ENCODE measurements around the gene YIPF1. TPM values are rescaled to one million over a fixed set of nuclear protein-coding genes. Genes with fewer than 3 reads are reported as not detected.

The YIPF1 gene
- total RNA-seq, 1 experiment from 2014 or later: 21.9 TPM

DNA sequence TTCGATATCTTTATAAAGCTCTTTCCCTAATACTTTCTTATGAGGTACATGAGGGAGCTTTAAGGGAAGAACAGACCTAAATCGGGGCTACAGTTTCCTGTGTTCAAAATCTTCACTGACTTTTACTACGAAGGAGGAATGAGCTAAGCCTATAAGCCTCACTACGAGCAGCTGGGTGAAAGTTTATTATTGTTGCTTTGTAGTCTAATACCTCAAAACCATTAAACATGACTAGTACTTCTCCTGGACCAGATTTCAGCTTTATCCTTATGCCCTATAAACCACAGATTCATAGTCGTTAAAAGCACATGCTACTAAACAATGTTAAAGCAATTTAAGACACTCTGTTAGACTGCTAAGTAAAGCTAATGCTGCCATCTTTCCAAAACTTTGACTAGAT lies 81.7 kb downstream of the YIPF1 start:
- H3K36me3 Mint-ChIP-seq: peaks cover 64% of the 10 kb centered on the region
- no peak for TF ChIP-seq TEAD1 (CRISPR knock-in tag; IDR thresholded peaks at IDR 0.05)
- no peak for TF ChIP-seq TEAD4 (CRISPR knock-in tag; IDR thresholded peaks at IDR 0.05)
- TF ChIP-seq, protein P1, sequence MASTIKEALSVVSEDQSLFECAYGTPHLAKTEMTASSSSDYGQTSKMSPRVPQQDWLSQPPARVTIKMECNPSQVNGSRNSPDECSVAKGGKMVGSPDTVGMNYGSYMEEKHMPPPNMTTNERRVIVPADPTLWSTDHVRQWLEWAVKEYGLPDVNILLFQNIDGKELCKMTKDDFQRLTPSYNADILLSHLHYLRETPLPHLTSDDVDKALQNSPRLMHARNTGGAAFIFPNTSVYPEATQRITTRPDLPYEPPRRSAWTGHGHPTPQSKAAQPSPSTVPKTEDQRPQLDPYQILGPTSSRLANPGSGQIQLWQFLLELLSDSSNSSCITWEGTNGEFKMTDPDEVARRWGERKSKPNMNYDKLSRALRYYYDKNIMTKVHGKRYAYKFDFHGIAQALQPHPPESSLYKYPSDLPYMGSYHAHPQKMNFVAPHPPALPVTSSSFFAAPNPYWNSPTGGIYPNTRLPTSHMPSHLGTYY (CRISPR knock-in tag; IDR thresholded peaks at IDR 0.05): no peak
- no peak for TF ChIP-seq ZNF138 (CRISPR knock-in tag; conservative IDR thresholded peaks at IDR 0.05)
- TF ChIP-seq, protein P2, sequence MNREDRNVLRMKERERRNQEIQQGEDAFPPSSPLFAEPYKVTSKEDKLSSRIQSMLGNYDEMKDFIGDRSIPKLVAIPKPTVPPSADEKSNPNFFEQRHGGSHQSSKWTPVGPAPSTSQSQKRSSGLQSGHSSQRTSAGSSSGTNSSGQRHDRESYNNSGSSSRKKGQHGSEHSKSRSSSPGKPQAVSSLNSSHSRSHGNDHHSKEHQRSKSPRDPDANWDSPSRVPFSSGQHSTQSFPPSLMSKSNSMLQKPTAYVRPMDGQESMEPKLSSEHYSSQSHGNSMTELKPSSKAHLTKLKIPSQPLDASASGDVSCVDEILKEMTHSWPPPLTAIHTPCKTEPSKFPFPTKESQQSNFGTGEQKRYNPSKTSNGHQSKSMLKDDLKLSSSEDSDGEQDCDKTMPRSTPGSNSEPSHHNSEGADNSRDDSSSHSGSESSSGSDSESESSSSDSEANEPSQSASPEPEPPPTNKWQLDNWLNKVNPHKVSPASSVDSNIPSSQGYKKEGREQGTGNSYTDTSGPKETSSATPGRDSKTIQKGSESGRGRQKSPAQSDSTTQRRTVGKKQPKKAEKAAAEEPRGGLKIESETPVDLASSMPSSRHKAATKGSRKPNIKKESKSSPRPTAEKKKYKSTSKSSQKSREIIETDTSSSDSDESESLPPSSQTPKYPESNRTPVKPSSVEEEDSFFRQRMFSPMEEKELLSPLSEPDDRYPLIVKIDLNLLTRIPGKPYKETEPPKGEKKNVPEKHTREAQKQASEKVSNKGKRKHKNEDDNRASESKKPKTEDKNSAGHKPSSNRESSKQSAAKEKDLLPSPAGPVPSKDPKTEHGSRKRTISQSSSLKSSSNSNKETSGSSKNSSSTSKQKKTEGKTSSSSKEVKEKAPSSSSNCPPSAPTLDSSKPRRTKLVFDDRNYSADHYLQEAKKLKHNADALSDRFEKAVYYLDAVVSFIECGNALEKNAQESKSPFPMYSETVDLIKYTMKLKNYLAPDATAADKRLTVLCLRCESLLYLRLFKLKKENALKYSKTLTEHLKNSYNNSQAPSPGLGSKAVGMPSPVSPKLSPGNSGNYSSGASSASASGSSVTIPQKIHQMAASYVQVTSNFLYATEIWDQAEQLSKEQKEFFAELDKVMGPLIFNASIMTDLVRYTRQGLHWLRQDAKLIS (CRISPR knock-in tag; IDR thresholded peaks at IDR 0.05; ENCODE audit: borderline replicate concordance): no peak
- TF ChIP-seq, protein P3, sequence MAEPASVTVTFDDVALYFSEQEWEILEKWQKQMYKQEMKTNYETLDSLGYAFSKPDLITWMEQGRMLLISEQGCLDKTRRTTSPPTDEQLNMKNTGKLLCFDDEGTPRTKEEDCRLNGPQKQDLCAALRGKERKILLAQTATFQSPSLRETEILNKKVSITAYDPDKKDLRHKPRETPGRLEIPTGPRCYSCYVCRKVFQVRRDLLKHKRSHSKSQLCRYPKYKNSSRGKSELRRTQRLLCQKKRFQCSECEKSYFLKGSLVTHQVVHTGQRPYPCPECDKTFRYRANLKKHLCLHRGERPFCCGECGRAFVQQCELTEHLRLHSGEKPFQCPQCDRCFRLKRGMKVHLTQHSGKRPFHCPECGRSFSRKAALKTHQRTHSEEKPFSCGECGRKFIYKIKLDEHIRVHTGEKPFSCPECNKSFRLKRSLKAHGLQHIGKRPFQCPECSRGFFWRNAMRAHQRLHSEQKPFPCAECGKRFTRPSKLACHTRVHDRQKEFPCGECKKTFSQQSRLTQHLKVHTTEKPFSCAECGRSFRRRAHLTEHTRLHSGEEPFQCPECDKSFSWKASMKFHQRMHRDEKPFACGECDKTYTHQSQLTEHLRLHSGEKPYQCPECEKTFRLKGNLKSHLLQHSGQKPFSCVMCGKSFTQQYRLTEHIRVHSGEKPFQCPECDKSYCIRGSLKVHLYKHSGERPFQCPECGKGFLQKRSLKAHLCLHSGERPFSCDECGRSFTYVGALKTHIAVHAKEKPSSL (CRISPR knock-in tag; conservative IDR thresholded peaks at IDR 0.05): no peak
- TF ChIP-seq SP1 (CRISPR knock-in tag; conservative IDR thresholded peaks at IDR 0.05): no peak
- no peak overlapping the region for H3K27ac Mint-ChIP-seq
- ChIA-PET POLR2A (no interaction called here), CTCF (interaction anchor here (0.6 kb wide), 1 partner anchor 152 kb away, joined by 3 read pairs; no protein-coding TSS in a partner anchor)
- DNase-seq (ENCODE audit: low spot score) (no peak), ATAC-seq (no peak)
- H3K9me3 Mint-ChIP-seq: no peaks in the 10 kb centered on the region
- H3K27me3 Mint-ChIP-seq (ENCODE audit: low read depth): no peaks in the 10 kb centered on the region
- no peak overlapping the region for H3K4me3 Mint-ChIP-seq
- H3K4me1 Mint-ChIP-seq: peaks cover 16% of the 10 kb centered on the region

DNA sequence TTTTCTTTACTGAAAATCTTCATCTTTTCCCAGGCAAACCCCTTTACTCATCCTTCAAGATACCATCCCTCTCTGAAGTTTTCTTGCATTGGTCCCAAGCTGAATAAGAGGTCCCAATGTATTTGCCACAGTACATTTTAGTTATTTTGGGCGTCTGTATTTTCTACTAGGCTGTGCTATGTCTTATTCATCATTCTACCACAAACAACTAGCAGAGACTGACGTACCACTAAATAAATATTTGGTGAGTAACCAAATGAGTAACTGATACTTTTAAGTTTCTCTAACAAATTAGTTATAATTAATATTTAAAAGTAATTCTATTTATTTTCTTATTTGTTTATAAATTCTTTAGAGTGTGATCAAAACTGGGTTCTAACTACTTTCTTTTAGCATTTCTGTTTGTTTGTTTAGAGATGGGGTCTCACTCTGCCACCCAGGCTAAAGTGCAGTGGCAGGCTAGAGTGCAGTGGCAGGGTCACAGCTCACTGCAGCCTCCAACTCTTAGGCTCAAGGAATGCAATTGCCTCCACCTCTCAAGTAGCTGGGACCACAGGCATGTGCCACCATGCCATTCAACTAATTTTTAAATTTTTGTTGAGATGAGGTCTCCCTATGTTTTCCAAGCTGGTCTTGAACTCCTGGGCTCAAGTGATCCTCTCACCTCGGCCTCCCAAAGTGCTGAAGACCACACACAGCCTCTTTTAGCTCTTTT lies 84.6 kb downstream of the YIPF1 start:
- CTCF ChIA-PET: interaction anchor here (1.2 kb wide), 1 partner anchor 154 kb away, joined by 4 read pairs; no protein-coding TSS in a partner anchor
- H3K4me1 Mint-ChIP-seq: 0 out of 2 replicates have a peak, but pooled peaks cover 3% of the 10 kb centered on the region
- H3K9me3 Mint-ChIP-seq: no peaks in the 10 kb centered on the region
- no peaks in the 10 kb centered on the region for H3K27me3 Mint-ChIP-seq (ENCODE audit: low read depth)
- TF ChIP-seq, protein P4, sequence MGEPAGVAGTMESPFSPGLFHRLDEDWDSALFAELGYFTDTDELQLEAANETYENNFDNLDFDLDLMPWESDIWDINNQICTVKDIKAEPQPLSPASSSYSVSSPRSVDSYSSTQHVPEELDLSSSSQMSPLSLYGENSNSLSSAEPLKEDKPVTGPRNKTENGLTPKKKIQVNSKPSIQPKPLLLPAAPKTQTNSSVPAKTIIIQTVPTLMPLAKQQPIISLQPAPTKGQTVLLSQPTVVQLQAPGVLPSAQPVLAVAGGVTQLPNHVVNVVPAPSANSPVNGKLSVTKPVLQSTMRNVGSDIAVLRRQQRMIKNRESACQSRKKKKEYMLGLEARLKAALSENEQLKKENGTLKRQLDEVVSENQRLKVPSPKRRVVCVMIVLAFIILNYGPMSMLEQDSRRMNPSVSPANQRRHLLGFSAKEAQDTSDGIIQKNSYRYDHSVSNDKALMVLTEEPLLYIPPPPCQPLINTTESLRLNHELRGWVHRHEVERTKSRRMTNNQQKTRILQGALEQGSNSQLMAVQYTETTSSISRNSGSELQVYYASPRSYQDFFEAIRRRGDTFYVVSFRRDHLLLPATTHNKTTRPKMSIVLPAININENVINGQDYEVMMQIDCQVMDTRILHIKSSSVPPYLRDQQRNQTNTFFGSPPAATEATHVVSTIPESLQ (CRISPR knock-in tag; IDR thresholded peaks at IDR 0.05): no peak
- TF ChIP-seq EMX1 (CRISPR knock-in tag; IDR thresholded peaks at IDR 0.05): no peak
- TF ChIP-seq, protein P5, sequence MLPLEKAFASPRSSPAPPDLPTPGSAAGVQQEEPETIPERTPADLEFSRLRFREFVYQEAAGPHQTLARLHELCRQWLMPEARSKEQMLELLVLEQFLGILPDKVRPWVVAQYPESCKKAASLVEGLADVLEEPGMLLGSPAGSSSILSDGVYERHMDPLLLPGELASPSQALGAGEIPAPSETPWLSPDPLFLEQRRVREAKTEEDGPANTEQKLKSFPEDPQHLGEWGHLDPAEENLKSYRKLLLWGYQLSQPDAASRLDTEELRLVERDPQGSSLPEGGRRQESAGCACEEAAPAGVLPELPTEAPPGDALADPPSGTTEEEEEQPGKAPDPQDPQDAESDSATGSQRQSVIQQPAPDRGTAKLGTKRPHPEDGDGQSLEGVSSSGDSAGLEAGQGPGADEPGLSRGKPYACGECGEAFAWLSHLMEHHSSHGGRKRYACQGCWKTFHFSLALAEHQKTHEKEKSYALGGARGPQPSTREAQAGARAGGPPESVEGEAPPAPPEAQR (CRISPR knock-in tag; IDR thresholded peaks at IDR 0.05): no peak
- TF ChIP-seq, protein P6, sequence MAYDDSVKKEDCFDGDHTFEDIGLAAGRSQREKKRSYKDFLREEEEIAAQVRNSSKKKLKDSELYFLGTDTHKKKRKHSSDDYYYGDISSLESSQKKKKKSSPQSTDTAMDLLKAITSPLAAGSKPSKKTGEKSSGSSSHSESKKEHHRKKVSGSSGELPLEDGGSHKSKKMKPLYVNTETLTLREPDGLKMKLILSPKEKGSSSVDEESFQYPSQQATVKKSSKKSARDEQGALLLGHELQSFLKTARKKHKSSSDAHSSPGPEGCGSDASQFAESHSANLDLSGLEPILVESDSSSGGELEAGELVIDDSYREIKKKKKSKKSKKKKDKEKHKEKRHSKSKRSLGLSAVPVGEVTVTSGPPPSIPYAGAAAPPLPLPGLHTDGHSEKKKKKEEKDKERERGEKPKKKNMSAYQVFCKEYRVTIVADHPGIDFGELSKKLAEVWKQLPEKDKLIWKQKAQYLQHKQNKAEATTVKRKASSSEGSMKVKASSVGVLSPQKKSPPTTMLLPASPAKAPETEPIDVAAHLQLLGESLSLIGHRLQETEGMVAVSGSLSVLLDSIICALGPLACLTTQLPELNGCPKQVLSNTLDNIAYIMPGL (CRISPR knock-in tag; IDR thresholded peaks at IDR 0.05): no peak
- TF ChIP-seq, protein P7, sequence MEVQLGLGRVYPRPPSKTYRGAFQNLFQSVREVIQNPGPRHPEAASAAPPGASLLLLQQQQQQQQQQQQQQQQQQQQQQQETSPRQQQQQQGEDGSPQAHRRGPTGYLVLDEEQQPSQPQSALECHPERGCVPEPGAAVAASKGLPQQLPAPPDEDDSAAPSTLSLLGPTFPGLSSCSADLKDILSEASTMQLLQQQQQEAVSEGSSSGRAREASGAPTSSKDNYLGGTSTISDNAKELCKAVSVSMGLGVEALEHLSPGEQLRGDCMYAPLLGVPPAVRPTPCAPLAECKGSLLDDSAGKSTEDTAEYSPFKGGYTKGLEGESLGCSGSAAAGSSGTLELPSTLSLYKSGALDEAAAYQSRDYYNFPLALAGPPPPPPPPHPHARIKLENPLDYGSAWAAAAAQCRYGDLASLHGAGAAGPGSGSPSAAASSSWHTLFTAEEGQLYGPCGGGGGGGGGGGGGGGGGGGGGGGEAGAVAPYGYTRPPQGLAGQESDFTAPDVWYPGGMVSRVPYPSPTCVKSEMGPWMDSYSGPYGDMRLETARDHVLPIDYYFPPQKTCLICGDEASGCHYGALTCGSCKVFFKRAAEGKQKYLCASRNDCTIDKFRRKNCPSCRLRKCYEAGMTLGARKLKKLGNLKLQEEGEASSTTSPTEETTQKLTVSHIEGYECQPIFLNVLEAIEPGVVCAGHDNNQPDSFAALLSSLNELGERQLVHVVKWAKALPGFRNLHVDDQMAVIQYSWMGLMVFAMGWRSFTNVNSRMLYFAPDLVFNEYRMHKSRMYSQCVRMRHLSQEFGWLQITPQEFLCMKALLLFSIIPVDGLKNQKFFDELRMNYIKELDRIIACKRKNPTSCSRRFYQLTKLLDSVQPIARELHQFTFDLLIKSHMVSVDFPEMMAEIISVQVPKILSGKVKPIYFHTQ (CRISPR knock-in tag; IDR thresholded peaks at IDR 0.05): no peak
- TF ChIP-seq SOX15 (CRISPR knock-in tag; IDR thresholded peaks at IDR 0.05): no peak
- TF ChIP-seq TEAD1 (CRISPR knock-in tag; IDR thresholded peaks at IDR 0.05): no peak
- no peak for TF ChIP-seq JAZF1 (CRISPR knock-in tag; IDR thresholded peaks at IDR 0.05)
- no peak for TF ChIP-seq FOXK1 (CRISPR knock-in tag; IDR thresholded peaks at IDR 0.05)
- TF ChIP-seq ZBTB21 (CRISPR knock-in tag; IDR thresholded peaks at IDR 0.05; ENCODE audit: borderline replicate concordance): no peak
- no peak overlapping the region for H3K4me3 Mint-ChIP-seq
- H3K36me3 Mint-ChIP-seq: peaks cover 64% of the 10 kb centered on the region
- DNase-seq (ENCODE audit: low spot score): no peak
- ATAC-seq: no peak
- no peak overlapping the region for H3K27ac Mint-ChIP-seq
- POLR2A ChIA-PET: no interaction called here
